HG02610 (cell line): ENCODE data around the gene UBR4.

ENCODE experiments used
- ATAC-seq: cut with Tn5 transposase; IDR thresholded peaks from one replicate; pipeline ENCODE4 v1.9.1; 2021; ENCODE audit warnings: mild to moderate bottlenecking, moderate library complexity; ENCODE audit not compliant: unreplicated experiment

UBR4 gene

DNA sequence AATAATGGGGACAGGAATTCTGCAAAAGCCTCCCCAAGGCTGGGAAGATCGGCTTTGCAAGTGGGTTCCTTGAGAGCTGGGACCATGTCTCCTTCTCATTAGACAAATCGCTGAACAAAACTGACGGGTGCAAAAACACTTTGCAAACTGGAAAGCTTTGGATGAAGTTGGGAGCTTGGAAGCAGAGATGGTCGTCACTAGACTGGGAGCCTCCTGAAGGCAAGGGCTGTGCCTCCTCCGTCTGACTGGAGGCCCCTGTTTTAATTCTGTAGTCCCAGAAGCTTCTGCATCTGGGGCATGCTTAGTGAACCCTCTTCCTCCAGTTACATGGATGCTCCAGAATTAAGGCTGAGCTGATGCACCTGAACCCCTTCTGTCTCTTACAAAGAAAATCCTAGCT lies 171.3 kb downstream of the UBR4 start:
- no peak for ATAC-seq

GRCh38 chr1:19038096-19038495 lies 172.0 kb downstream of the UBR4 start:
- no peak for ATAC-seq

DNA sequence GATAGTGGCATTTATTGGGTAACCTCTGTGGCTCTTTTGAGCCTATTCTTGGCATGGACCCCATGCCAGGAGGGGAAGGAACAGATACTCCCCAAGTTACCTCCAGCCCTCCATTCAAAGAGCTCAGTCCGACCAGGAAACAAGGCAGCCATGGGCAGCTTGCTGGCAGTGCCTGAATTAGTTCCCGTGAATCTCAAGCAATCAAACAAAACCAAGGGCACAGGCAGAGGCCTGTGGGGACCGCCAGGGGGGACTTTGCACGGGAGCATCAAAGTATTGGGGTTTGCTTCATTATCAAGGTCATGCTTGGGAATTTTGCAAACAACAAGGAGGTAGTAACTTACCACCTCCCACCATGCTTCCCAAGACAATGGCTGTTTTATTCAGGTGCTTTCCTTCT lies 172.4 kb downstream of the UBR4 start:
- ATAC-seq: no peak

DNA sequence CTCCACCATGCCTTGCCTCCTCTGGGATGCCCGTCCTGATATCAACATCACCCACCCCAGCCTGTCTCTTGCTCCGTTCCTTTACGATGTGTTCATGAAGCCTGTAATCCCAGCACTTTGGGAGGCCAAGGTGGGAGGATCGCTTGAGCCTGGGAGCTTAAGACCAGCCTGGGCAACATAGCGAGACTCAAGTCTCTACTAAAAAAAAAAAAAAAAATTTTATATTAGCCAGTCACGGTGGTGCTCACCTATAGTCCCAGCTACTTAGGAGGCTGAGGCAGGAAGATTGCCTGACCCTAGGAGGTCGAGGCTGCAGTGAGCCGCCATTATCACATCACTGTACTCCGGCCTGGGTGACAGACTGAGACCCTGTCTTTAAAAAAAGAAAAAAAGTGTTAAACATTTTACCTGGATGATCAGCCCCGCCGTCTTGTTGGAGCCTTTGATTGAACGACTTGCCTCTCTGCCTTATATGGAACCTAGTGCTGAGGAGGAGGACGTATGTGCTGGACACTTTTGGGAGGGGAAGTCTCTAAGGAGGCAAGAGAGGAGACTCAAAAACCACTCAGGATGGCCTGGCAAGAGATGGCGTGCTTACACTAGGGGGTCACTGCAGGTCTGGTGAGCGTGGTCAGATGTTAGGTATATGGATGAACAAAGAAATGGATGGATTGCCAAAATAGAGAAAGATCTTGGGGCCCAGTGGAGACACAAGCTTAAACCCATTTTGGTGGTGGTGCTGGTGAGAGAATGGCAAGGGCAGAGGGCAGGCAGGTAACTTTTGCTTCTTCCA lies 173.1 kb downstream of the UBR4 start:
- no peak for ATAC-seq

- no peak for ATAC-seq
Measured at GRCh38 chr1:19036041-19036812, 173.8 kb downstream of the UBR4 start.

- ATAC-seq: no peak
Measured at GRCh38 chr1:19035377-19036040, 174.6 kb downstream of the UBR4 start.

DNA sequence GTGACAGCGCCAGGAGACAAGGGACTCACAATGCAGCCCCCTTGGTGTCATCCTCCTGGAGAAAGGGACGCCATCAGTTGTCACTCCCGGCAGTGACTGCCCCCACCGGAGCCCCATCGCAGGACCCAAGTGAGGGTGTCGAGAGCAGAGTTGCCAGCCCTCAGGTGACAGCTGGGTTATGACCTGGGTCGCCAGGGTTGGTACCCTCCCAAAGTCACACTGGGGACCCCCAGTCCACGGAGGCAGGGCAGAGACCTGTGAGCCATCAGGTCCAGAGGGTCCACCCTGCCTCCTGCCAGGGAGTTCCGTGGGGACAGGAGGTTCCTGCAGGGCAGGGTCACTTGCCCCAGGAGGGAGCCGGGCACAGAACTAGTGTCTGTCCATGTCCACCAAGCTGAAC lies 175.3 kb downstream of the UBR4 start:
- ATAC-seq: no peak

DNA sequence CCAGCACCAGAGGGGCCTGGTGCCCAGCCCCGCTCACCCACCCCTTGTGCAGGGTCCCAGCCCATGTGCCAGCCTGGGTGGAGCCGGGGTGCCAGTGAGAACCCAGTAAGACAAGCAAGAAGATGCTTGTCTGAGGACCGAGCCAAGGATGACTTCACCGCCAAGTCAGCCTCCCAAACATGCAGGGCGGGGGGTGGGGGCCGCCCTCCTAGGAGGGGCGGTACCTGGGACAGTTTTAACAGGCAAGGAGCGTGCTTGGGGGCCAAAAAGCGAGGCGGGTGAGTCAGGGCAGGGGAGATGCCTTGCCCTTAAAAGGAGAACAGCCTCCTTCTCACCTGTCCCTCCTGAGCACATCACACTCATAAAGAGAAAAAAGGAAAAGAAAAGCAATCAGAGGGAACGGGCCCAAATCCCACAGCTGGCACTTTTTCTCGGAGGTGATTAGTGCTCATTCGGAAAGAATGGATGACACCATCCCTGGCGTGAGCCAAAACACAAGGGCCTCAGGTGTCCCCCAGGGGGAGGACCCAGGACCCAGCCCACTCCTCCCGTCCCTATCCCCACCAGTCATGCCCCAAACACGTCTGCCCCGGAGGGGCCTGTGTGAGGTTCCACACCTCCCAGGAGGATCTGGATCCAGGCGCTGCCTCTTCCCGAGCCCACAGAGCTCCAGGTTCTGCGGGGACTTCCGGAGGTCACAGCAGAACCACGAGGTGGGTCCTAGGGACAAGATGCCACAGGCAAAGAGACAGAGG lies 176.0 kb downstream of the UBR4 start:
- ATAC-seq: no peak

GRCh38 chr1:19033515-19033839 lies 176.6 kb downstream of the UBR4 start:
- ATAC-seq: no peak

- no peak for ATAC-seq
Measured at GRCh38 chr1:19032701-19033514, 177.2 kb downstream of the UBR4 start.

DNA sequence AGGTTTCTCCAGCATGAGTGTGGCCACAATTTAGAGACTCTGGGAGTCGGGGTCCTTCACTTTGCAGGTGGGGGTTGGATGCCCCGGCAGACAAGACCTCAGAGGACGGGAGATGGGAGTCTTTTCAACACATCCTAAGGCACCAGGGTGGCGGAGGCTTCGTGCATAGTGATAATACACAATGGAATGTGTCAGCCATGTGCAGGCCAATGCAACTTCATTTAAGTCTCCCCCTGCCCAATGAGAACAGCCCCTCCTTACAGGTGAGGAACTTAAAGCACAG lies 177.7 kb downstream of the UBR4 start:
- no peak for ATAC-seq

DNA sequence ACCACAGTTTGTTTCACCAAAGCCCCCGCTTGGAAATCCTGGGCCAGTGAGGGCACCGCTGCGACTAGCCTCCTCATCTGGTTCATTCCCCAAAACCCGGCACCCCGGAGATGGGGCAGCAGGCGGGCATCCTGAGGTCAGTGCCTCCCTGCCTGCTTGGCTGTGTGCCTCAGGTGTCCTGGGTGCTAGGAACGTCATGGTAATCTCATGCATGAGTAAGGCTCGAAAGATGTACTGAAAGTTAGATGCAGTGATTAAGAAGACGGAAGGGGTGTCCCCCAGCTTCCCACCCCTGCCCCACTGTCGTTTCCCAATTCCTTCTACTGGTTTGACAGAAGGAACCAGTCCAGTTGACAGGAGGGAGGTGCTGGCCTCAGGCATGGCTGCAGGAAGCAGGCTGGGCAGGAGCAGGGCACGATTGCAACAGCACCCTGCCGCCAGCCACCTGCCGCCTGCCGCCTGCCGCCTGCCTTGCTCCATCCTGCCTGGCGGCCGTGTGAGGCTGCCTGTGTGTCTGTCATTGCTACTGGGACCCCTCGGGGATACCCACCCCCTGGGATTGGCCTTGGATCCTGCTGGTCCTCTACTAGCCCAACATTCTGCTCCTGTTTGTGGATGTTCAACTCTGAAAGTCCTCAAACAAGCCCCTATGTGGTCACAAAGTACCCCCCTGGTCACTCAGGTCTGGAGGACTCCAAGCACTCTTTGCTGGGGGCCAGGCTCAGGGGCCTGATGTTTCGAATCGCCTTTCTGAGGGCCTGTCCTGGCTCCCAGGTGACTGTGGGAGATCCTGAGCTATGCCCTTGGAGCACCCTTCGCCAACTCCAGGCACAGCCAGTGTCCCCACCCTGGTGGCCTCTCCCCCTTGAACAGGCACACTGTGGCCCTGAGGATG lies 180.6 kb downstream of the UBR4 start:
- ATAC-seq: no peak

DNA sequence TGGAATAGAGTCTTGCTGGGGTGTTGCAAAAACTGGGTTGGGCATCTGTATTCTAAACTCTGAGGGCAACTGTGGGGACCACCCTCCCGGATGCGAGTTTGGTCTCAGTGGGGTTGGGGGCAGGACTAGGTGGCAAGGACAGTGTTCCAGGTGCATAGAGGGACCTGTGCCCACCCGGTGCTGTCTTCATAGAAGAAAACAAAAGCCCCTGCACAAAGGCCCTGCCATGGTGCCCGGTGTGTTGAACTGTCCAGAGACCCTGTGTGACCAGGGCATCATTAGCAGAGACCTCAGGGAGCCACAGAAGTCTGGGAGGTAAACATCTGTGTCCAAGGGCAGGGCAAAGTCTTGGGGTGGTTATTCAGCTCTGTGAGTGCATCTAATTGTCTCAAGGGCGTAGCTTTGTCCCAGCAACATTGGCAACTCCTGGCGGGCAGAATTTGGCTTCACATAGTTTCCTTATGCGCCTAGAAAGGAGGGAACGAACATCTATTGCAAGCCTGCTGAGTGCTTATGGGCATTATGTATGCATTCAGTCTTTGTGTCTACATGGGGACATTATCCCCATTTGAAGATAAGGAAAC lies 181.4 kb downstream of the UBR4 start:
- ATAC-seq: no peak

DNA sequence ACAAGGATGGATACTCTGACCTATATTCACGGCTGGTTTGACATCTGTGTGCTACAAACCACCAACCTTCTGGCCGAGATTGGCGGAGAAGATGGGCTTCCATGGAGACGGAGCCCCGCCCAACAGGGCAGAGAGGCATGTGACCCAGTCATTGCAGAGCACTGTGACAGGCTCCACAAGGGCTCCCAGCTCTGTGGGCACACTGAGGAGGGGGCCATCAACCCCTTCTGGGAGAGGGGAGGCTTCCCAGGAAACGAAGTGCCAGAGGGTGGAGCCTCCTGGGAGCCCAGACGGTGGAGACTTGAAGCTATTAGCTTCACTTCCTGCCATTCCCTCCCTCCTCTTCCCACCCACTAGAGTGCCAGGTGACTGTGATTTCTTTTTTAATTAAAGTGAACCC lies 182.0 kb downstream of the UBR4 start:
- ATAC-seq: no peak
